HepG2 (cell line): Measurements from ENCODE around the gene PSENEN. TPM values are rescaled to one million over a fixed set of nuclear protein-coding genes. Genes with fewer than 3 reads are reported as not detected.

ENCODE experiments used
- ATAC-seq: fragments of 200-7000 bp; cut with Tn5 transposase; 3 replicates; pipeline ENCODE4 v1.9.1; 2020; ENCODE audit warnings: mild to moderate bottlenecking, moderate library complexity
- BruUV-seq: library from RNA; stranded (reverse); fragments of 400-500 nt; replicated peaks from 2 replicates; lab custom pipeline; 2021; lab: Mats Ljungman, UMichigan
- CTCF ChIA-PET: fragments of 300-600 bp; formaldehyde crosslinking; extraction: SDS; loops from one replicate; lab custom pipeline; 2021; ENCODE audit warnings: low total read pairs, inconsistent platforms, low intra/inter-chr PET ratio; lab: Yijun Ruan, JAX
- POLR2A ChIA-PET: fragments of 350-600 bp; sonication (Branson Sonifier 250); formaldehyde crosslinking; loops from one replicate; lab custom pipeline; 2020; ENCODE audit warnings: antibody characterized with exemption, inconsistent platforms; lab: Yijun Ruan, JAX
- DNase-seq: peaks from one replicate; pipeline ENCODE4 v3.0.0-alpha.2; 2015; ENCODE audit warnings: low spot score
- FAIRE-seq: peaks from 3 replicates; lab custom pipeline; 2011; peaks lifted over from hg19 to GRCh38; lab: Jason Lieb, UNC
- H2AFZ ChIP-seq: one replicate; pipeline ENCODE4 v1.6.1; 2011; ENCODE audit warnings: low read length, inconsistent platforms
- H3K27ac ChIP-seq: fragments of 300-600 bp; 3 replicates; pipeline ENCODE4 v1.8.0; 2011; ENCODE audit warnings: mixed run types, mild to moderate bottlenecking, mixed read lengths, low read length, inconsistent platforms; ENCODE audit not compliant: insufficient read depth; ENCODE audit errors: extremely low read length
- H3K27me3 ChIP-seq, 2 experiments: fragments of 200-600 bp in 1 of 2; 2 replicates in 1 of 2; 3 replicates in 1 of 2; pipeline versions ENCODE4 v1.6.0 to v1.8.0; 2011; ENCODE audit warnings: low read length in 2 of 2, mild to moderate bottlenecking in 2 of 2, moderate library complexity in 2 of 2, inconsistent platforms in 1 of 2; ENCODE audit not compliant: insufficient read depth in 2 of 2, control insufficient read depth in 1 of 2
- H3K36me3 ChIP-seq, 2 experiments: fragments of 200-600 bp in 1 of 2; replicated peaks in 1 of 2; 2 replicates in 1 of 2; 3 replicates in 1 of 2; pipeline versions ENCODE4 v1.5.1 to v1.8.0; 2011; ENCODE audit warnings: low read length in 2 of 2, inconsistent platforms in 1 of 2; ENCODE audit not compliant: insufficient read depth in 2 of 2, control insufficient read depth in 1 of 2
- H3K4me1 ChIP-seq: 2 replicates; pipeline ENCODE4 v1.5.1; 2012; ENCODE audit warnings: low read length, inconsistent platforms; ENCODE audit not compliant: insufficient read depth
- H3K4me2 ChIP-seq: 2 replicates; pipeline ENCODE4 v1.6.0; 2011; ENCODE audit warnings: low read depth, low read length, inconsistent platforms
- H3K4me3 ChIP-seq, 3 experiments: fragments of 200-600 bp in 1 of 3; sonication (generic), shearing (Covaris generic) in 1 of 3; replicated peaks in 1 of 3; 2 replicates each; pipeline ENCODE4 v1.5.1; 2011 to 2016; ENCODE audit warnings: low read length in 3 of 3, inconsistent platforms in 2 of 3, low read depth in 2 of 3, mild to moderate bottlenecking in 2 of 3, control low read depth in 1 of 3, mixed read lengths in 1 of 3; ENCODE audit not compliant: insufficient read depth in 1 of 3
- H3K79me2 ChIP-seq: one replicate; pipeline ENCODE4 v1.6.1; 2011; ENCODE audit warnings: low read length, inconsistent platforms; ENCODE audit not compliant: insufficient read depth
- H3K9ac ChIP-seq: 2 replicates; pipeline ENCODE4 v1.6.0; 2011; ENCODE audit warnings: mild to moderate bottlenecking, low read depth, low read length, inconsistent platforms; ENCODE audit not compliant: insufficient read depth
- H3K9me3 ChIP-seq: 2 replicates; pipeline ENCODE4 v1.5.1; 2012; ENCODE audit warnings: mild to moderate bottlenecking, low read length
- H4K20me1 ChIP-seq: 2 replicates; pipeline ENCODE4 v1.6.0; 2011; ENCODE audit warnings: inconsistent platforms, mild to moderate bottlenecking, low read length, moderate library complexity; ENCODE audit not compliant: insufficient read depth
- AGO2 ChIP-seq: fragments of 200-400 bp; formaldehyde crosslinking; optimal IDR thresholded peaks from 2 replicates; pipeline ENCODE3; 2017; ENCODE audit warnings: mild to moderate bottlenecking, low read depth, low read length, moderate library complexity
- POLR2A ChIP-seq, 2 experiments: IDR thresholded peaks; 2 replicates each; pipeline ENCODE4 v1.6.1; 2011; ENCODE audit warnings: low read depth in 2 of 2, low read length in 2 of 2, mild to moderate bottlenecking in 1 of 2, moderate library complexity in 1 of 2; ENCODE audit not compliant: insufficient read depth in 1 of 2
- RBFOX2 ChIP-seq: fragments of 200-400 bp; formaldehyde crosslinking; IDR thresholded peaks from 2 replicates; pipeline ENCODE4 v1.6.1; 2017; ENCODE audit warnings: low read depth, mild to moderate bottlenecking, low read length
- SIN3B ChIP-seq: fragments of 150-350 bp; IDR thresholded peaks from 2 replicates; pipeline ENCODE4 v1.6.1; 2014; ENCODE audit warnings: low read length
- ZGPAT ChIP-seq: IDR thresholded peaks from 2 replicates; pipeline ENCODE4 v1.6.1; 2016; ENCODE audit warnings: mild to moderate bottlenecking
- ZKSCAN1 ChIP-seq: fragments of 150-350 bp; IDR thresholded peaks from 2 replicates; pipeline ENCODE4 v1.6.1; 2014; ENCODE audit warnings: low read length
- ZNF343 ChIP-seq: sonication (generic); formaldehyde crosslinking; IDR thresholded peaks from 2 replicates; pipeline ENCODE4 v1.4.0; 2020; ENCODE audit warnings: mild to moderate bottlenecking, missing genetic modification reagents
- WGBS: methylation state at CpG from one replicate; pipeline ENCODE4 v1.1.6; 2017; ENCODE audit warnings: low lambda C conversion rate; 5-methylcytosine and 5-hydroxymethylcytosine counted together
- in situ Hi-C: cut with HindIII; loops from 2 replicates; pipeline ENCODE4 v1.10.0; 2017; ENCODE audit warnings: low pct_unique_long_range_greater_than_20kb; ENCODE audit not compliant: extremely low pct_ligation_motif_present
- intact Hi-C: fragments of 100-400 bp; cut with micrococcal nuclease; formaldehyde crosslinking; loops from one replicate; pipeline ENCODE4 v1.10.0; 2022; ENCODE audit not compliant: unreplicated experiment
- polyA plus RNA-seq, 8 experiments: library from polyadenylated mRNA; depleted of rRNA in 3 of 8; stranded (reverse) in 7 of 8; unstranded in 1 of 8; fragments of >200 nt; fragmentation: Illumina TruSeq in 4 of 8; extraction: Trizol in 4 of 8; gene quantifications; 2 replicates each; pipeline versions ENCODE4 v1.2.1 to v1.2.3, GENCODE V29; 2011 to 2016; ENCODE audit warnings: low read depth in 4 of 8, missing spikeins in 1 of 8, mixed read lengths in 1 of 8; ENCODE audit not compliant: insufficient read depth in 1 of 8
- total RNA-seq, 5 experiments: library from RNA; depleted of rRNA; stranded (reverse); fragments of >200 nt; fragmentation: Illumina TruSeq; extraction: Trizol; gene quantifications; 2 replicates each; pipeline ENCODE4 v1.2.3, GENCODE V29; 2016; ENCODE audit warnings: low read depth in 1 of 5
- TF ChIP-seq, protein P1 (sequence below): sonication (generic); formaldehyde crosslinking; IDR thresholded peaks from 2 replicates; pipeline ENCODE4 v1.4.0; 2020; ENCODE audit warnings: missing genetic modification reagents

PSENEN gene
- total and polyA plus RNA-seq, 2 of the 13 experiments (the other 11 are each of a cell fraction or from before 2014, with no cell fraction given) = 16.9 to 34.2 TPM

GRCh38 chr19:35722461-35722860, 23.0 kb upstream of the PSENEN start:
- peaks cover 43 to 67% of the 10 kb centered on the region in 2 experiments for H3K36me3 ChIP-seq
- in situ Hi-C loops = no loop called here
- ATAC-seq = no peak

DNA sequence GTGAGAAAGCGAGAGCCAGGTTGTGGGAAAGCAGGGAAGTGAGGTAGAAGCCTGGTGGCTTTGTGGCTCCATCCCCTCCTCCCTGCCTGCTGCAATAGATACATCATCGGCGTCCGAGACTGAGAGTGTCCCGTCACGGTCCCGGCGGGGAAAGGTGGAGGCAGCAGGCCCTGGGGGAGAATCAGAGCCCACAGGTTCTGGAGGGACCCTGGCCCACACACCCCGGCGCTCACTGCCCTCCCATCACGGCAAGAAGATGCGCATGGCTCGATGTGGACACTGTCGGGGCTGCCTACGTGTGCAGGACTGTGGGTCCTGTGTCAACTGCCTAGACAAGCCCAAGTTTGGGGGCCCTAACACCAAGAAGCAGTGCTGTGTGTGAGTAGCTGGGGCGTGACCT, 22.6 kb upstream of the PSENEN start:
- 96% methylated on average over 11 of the region's 16 CpGs for WGBS
- H3K27me3 ChIP-seq = no peaks in the 10 kb centered on the region
- H3K9ac ChIP-seq = no peak overlapping the region
- ChIA-PET CTCF (no interaction called here), POLR2A (interaction anchor here (1.1 kb wide), 1 partner anchor 15 kb away, joined by 3 read pairs; no protein-coding TSS in a partner anchor)
- H3K79me2 ChIP-seq = peaks cover 21% of the 10 kb centered on the region
- no peak for ATAC-seq
- no peak overlapping the region for H3K4me3 ChIP-seq
- no peak for DNase-seq
- no peak overlapping the region for H2AFZ ChIP-seq
- H3K4me2 ChIP-seq = no peak overlapping the region
- intact Hi-C loops (no loop called here), in situ Hi-C loops (no loop called here)
- TF ChIP-seq POLR2A (IDR thresholded peaks at IDR 0.05; ENCODE audit: insufficient read depth in 1 of 2, low read depth in 2 of 2, low read length in 2 of 2) (0 out of 4 replicates have a peak, but pooled peaks of 1 of the 2 experiments have one; percentile 16), SIN3B (no peak), AGO2 (peak; percentile 42)
- TF ChIP-seq, protein P1, sequence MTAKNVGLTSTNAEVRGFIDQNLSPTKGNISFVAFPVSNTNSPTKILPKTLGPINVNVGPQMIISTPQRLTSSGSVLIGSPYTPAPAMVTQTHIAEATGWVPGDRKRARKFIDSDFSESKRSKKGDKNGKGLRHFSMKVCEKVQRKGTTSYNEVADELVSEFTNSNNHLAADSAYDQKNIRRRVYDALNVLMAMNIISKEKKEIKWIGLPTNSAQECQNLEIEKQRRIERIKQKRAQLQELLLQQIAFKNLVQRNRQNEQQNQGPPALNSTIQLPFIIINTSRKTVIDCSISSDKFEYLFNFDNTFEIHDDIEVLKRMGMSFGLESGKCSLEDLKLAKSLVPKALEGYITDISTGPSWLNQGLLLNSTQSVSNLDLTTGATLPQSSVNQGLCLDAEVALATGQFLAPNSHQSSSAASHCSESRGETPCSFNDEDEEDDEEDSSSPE (CRISPR knock-in tag) = no peak
- FAIRE-seq = no peak
- no peaks in the 10 kb centered on the region for H3K9me3 ChIP-seq
- H3K36me3 ChIP-seq = peaks cover 48 to 72% of the 10 kb centered on the region in 2 experiments
- peaks cover 8% of the 10 kb centered on the region for H4K20me1 ChIP-seq
- no TSS peak for BruUV-seq
- peaks cover 10% of the 10 kb centered on the region for H3K4me1 ChIP-seq
- no peak overlapping the region for H3K27ac ChIP-seq

More at GRCh38 chr19:35722461-35722860, 23.0 kb upstream of the PSENEN start:
- Histone ChIP-seq H3K4me1 (peaks cover 10% of the 10 kb centered on the region), H3K4me3 (no peak overlapping the region), H3K9me3 (no peaks in the 10 kb centered on the region), H3K9ac (no peak overlapping the region), H4K20me1 (peaks cover 8% of the 10 kb centered on the region), H3K27me3 (no peaks in the 10 kb centered on the region), H3K27ac (no peak overlapping the region), H3K79me2 (peaks cover 21% of the 10 kb centered on the region), H2AFZ (no peak overlapping the region), H3K4me2 (no peak overlapping the region)
- no TSS peak for BruUV-seq
- intact Hi-C loops = no loop called here
- POLR2A ChIA-PET = interaction anchor here (4.6 kb wide), 1 partner anchor 17 kb away, joined by 69 read pairs; no protein-coding TSS in a partner anchor
- no peak for TF ChIP-seq ZKSCAN1
- peak; percentile 47 for TF ChIP-seq AGO2
- no peak for TF ChIP-seq ZGPAT (CRISPR knock-in tag)
- no peak for TF ChIP-seq ZNF343 (CRISPR knock-in tag)
- peak; percentile 41 for TF ChIP-seq RBFOX2
- DNase-seq (no peak), FAIRE-seq (no peak)
- CTCF ChIA-PET = no interaction called here
- WGBS = over 99% methylated on average over 14 of the region's 14 CpGs
